Measurements from ENCODE around the gene BMAL1.

DNA sequence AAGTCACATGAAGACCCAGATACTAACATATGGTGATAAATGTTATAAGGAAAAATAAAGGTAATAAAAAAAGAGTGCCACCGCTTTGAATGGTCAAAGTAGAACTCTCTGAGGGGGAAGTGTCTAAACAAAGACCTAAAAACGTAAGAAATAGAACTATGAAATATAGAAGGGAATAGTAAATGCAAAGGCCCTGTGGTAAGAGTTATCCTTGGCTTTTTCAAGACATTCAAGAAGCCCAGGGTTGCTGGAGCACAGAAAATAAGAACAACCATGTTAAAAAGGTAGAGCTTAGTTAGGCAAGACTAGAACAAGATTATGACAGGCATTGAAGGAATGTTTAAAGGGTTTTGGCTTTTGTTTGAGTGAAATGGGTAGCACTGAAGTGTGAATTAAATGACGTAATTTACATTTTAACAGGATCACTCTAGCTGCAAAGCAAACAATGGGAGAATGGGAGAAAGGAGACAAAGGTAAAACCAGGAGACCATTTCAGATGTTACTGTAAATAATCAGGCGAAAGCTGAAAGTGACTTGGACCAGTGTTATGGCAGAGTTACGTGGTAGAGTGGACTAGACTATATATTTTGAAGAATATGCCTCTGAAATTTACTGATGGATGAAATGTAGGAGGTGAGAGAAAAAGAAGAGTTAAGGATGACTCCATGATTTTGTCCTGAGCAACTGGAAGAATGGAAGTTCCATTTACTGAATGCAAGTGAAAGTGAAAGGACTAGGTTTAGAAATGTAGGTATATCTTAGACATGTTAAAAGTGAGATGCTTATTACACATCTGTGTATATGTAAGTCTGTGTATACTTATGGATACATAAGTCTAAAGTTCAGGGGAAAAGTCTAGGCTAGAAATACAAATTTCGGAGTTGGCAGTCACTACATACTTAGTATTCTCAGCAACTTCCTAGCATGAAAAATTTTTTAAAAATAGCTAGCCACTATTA is 156.9 kb downstream of the BMAL1 start:
- no peak for TF ChIP-seq CTCF (conservative IDR thresholded peaks at IDR 0.05; ENCODE audit: low read depth, low read length)
- TF ChIP-seq EZH2 (IDR thresholded peaks at IDR 0.05; ENCODE audit: borderline replicate concordance, low read depth, low read length, poor library complexity, severe bottlenecking) = no peak
